HEK293 (cell line): ENCODE results near the gene USP44.

Experiments used
- BCL6B ChIP-seq: fragments of 450-650 bp; formaldehyde crosslinking; IDR thresholded peaks from 2 replicates; pipeline ENCODE4 v1.5.1; 2017; ENCODE audit warnings: missing biosample characterization, missing genetic modification characterization
- FEZF1 ChIP-seq: fragments of 450-650 bp; formaldehyde crosslinking; IDR thresholded peaks from 2 replicates; pipeline ENCODE4 v1.5.1; 2016; ENCODE audit warnings: missing biosample characterization, missing genetic modification characterization
- GLI2 ChIP-seq: fragments of 450-650 bp; formaldehyde crosslinking; IDR thresholded peaks from 2 replicates; pipeline ENCODE4; 2017; ENCODE audit warnings: missing biosample characterization, missing genetic modification characterization, low read depth, borderline replicate concordance
- HOXC10 ChIP-seq: sonication (generic); formaldehyde crosslinking; IDR thresholded peaks from 2 replicates; pipeline ENCODE4 v1.8.1; 2023; ENCODE audit warnings: mild to moderate bottlenecking, missing genetic modification reagents
- KLF1 ChIP-seq: fragments of 450-650 bp; formaldehyde crosslinking; IDR thresholded peaks from 2 replicates; pipeline ENCODE4 v1.5.1; 2016; ENCODE audit warnings: missing biosample characterization, missing genetic modification characterization
- KLF8 ChIP-seq: fragments of 450-650 bp; formaldehyde crosslinking; IDR thresholded peaks from 2 replicates; pipeline ENCODE4 v1.5.1; 2016; ENCODE audit warnings: missing biosample characterization, missing genetic modification characterization
- MYNN ChIP-seq: fragments of 450-650 bp; formaldehyde crosslinking; IDR thresholded peaks from 2 replicates; pipeline ENCODE4 v1.5.1; 2016; ENCODE audit warnings: missing biosample characterization, missing genetic modification characterization, borderline replicate concordance
- SETDB1 ChIP-seq: IDR thresholded peaks from one replicate; pipeline ENCODE4 v1.6.1; 2017; ENCODE audit warnings: mild to moderate bottlenecking, low read length, moderate library complexity, mixed read lengths; ENCODE audit not compliant: insufficient read length
- SP2 ChIP-seq: fragments of 450-650 bp; formaldehyde crosslinking; IDR thresholded peaks from 2 replicates; pipeline ENCODE4 v1.5.1; 2016; ENCODE audit warnings: missing biosample characterization, missing genetic modification characterization
- SP3 ChIP-seq: fragments of 450-650 bp; formaldehyde crosslinking; IDR thresholded peaks from 2 replicates; pipeline ENCODE4 v1.5.1; 2016; ENCODE audit warnings: missing biosample characterization, missing genetic modification characterization
- YY2 ChIP-seq: fragments of 450-650 bp; formaldehyde crosslinking; IDR thresholded peaks from 2 replicates; pipeline ENCODE4 v1.5.1; 2016; ENCODE audit warnings: missing biosample characterization, missing genetic modification characterization
- ZBTB17 ChIP-seq: fragments of 450-650 bp; formaldehyde crosslinking; IDR thresholded peaks from 2 replicates; pipeline ENCODE4 v1.5.1; 2016; ENCODE audit warnings: missing biosample characterization, missing genetic modification characterization
- ZBTB21 ChIP-seq: fragments of 450-650 bp; formaldehyde crosslinking; IDR thresholded peaks from 2 replicates; pipeline ENCODE4 v1.5.1; 2017; ENCODE audit warnings: missing biosample characterization, missing genetic modification characterization
- ZBTB44 ChIP-seq: fragments of 450-650 bp; IDR thresholded peaks from 2 replicates; pipeline ENCODE4 v1.5.1; 2018; ENCODE audit warnings: missing biosample characterization, mild to moderate bottlenecking, missing genetic modification characterization
- ZBTB6 ChIP-seq: fragments of 450-650 bp; formaldehyde crosslinking; IDR thresholded peaks from 2 replicates; pipeline ENCODE4 v1.5.1; 2017; ENCODE audit warnings: missing biosample characterization, missing genetic modification characterization
- ZFP37 ChIP-seq: fragments of 450-650 bp; formaldehyde crosslinking; IDR thresholded peaks from 2 replicates; pipeline ENCODE4 v1.5.1; 2016; ENCODE audit warnings: missing biosample characterization, missing genetic modification characterization
- ZNF16 ChIP-seq: fragments of 450-650 bp; formaldehyde crosslinking; IDR thresholded peaks from 2 replicates; pipeline ENCODE4 v1.5.1; 2016; ENCODE audit warnings: low read depth, missing biosample characterization, missing genetic modification characterization
- ZNF184 ChIP-seq: fragments of 450-650 bp; IDR thresholded peaks from 2 replicates; pipeline ENCODE4 v1.5.1; 2018; ENCODE audit warnings: missing biosample characterization, mild to moderate bottlenecking, missing genetic modification characterization
- ZNF221 ChIP-seq: fragments of 450-650 bp; formaldehyde crosslinking; IDR thresholded peaks from 2 replicates; pipeline ENCODE4 v1.5.1; 2017; ENCODE audit warnings: missing biosample characterization, missing genetic modification characterization, borderline replicate concordance
- ZNF24 ChIP-seq: fragments of 450-650 bp; formaldehyde crosslinking; IDR thresholded peaks from 2 replicates; pipeline ENCODE4 v1.5.1; 2016; ENCODE audit warnings: missing biosample characterization, missing genetic modification characterization
- ZNF280C ChIP-seq: fragments of 450-650 bp; formaldehyde crosslinking; IDR thresholded peaks from 2 replicates; pipeline ENCODE4 v1.5.1; 2016; ENCODE audit warnings: missing biosample characterization, missing genetic modification characterization
- ZNF449 ChIP-seq: fragments of 450-650 bp; formaldehyde crosslinking; IDR thresholded peaks from 2 replicates; pipeline ENCODE4 v1.5.1; 2017; ENCODE audit warnings: missing biosample characterization, mild to moderate bottlenecking, missing genetic modification characterization, moderate library complexity
- ZNF473 ChIP-seq: fragments of 450-650 bp; formaldehyde crosslinking; IDR thresholded peaks from 2 replicates; pipeline ENCODE4 v1.5.1; 2017; ENCODE audit warnings: missing biosample characterization, missing genetic modification characterization
- ZNF501 ChIP-seq: fragments of 450-650 bp; formaldehyde crosslinking; IDR thresholded peaks from 2 replicates; pipeline ENCODE4 v1.5.1; 2016; ENCODE audit warnings: missing biosample characterization, missing genetic modification characterization
- ZNF521 ChIP-seq: fragments of 450-650 bp; formaldehyde crosslinking; IDR thresholded peaks from 2 replicates; pipeline ENCODE4 v1.5.1; 2017; ENCODE audit warnings: missing biosample characterization, mild to moderate bottlenecking, missing genetic modification characterization
- ZNF560 ChIP-seq: fragments of 450-650 bp; formaldehyde crosslinking; IDR thresholded peaks from 2 replicates; pipeline ENCODE4 v1.5.1; 2017; ENCODE audit warnings: missing biosample characterization, missing genetic modification characterization, borderline replicate concordance
- ZNF610 ChIP-seq: fragments of 450-650 bp; formaldehyde crosslinking; IDR thresholded peaks from 2 replicates; pipeline ENCODE4 v1.5.1; 2016; ENCODE audit warnings: missing biosample characterization, missing genetic modification characterization, borderline replicate concordance
- ZNF626 ChIP-seq: fragments of 450-650 bp; sonication (Bioruptor Pico); formaldehyde crosslinking; IDR thresholded peaks from 2 replicates; pipeline ENCODE4 v1.5.1; 2018; ENCODE audit warnings: missing biosample characterization, missing genetic modification characterization, inconsistent platforms
- ZNF654 ChIP-seq: fragments of 450-650 bp; formaldehyde crosslinking; IDR thresholded peaks from 2 replicates; pipeline ENCODE4 v1.5.1; 2016; ENCODE audit warnings: low read depth, missing biosample characterization, missing genetic modification characterization
- ZNF843 ChIP-seq: fragments of 450-650 bp; formaldehyde crosslinking; IDR thresholded peaks from 2 replicates; pipeline ENCODE4 v1.5.1; 2016; ENCODE audit warnings: missing biosample characterization, missing genetic modification characterization

The USP44 gene

GRCh38 chr12:95548056-95548538 lies 3.2 kb downstream of the USP44 start (continued):
- TF ChIP-seq SP2 (tag by site-specific recombination) (peak; percentile 24), BCL6B (tag by site-specific recombination) (no peak), ZBTB17 (tag by site-specific recombination) (peak; percentile 67), HOXC10 (CRISPR knock-in tag) (no peak), ZNF16 (tag by site-specific recombination) (no peak), KLF1 (peak; percentile 64; the same call in 1 of the 2 replicates), GLI2 (no peak), YY2 (tag by site-specific recombination) (no peak), SP3 (tag by site-specific recombination) (no peak; the same call in 1 of the 2 replicates), ZFP37 (tag by site-specific recombination) (peak; percentile 36; the same call in 1 of the 2 replicates), ZNF843 (tag by site-specific recombination) (0 out of 2 replicates have a peak, but pooled peaks have one; percentile 53), KLF8 (tag by site-specific recombination) (peak; percentile 31; the same call in 1 of the 2 replicates), ZNF221 (tag by site-specific recombination) (no peak), ZNF560 (no peak), SETDB1 (no peak), ZNF473 (tag by site-specific recombination) (no peak), ZNF449 (tag by site-specific recombination) (0 out of 2 replicates have a peak, but pooled peaks have one; percentile 41), ZNF654 (tag by site-specific recombination) (no peak), FEZF1 (tag by site-specific recombination) (no peak), ZNF184 (tag by site-specific recombination) (no peak), ZNF521 (tag by site-specific recombination) (no peak), ZNF626 (no peak), ZNF280C (tag by site-specific recombination) (no peak), ZBTB6 (tag by site-specific recombination) (no peak), MYNN (tag by site-specific recombination) (no peak), ZNF501 (peak; percentile 72; the same call in 1 of the 2 replicates), ZNF24 (tag by site-specific recombination) (no peak), ZBTB21 (no peak), ZNF610 (tag by site-specific recombination) (0 out of 2 replicates have a peak, but pooled peaks have one; percentile 57), ZBTB44 (tag by site-specific recombination) (no peak)
